Adrenal gland (tissue), 5 donors: Measurements from ENCODE around the gene SEMA6C.

Experiments
- POLR2A ChIP-seq, 2 donors: fragments of 450-650 bp; IDR thresholded peaks; one replicate each; pipeline ENCODE4 v1.6.1; 2017; ENCODE audit warnings: antibody characterized with exemption in 2 of 2, mild to moderate bottlenecking in 2 of 2, moderate library complexity in 1 of 2
- TF ChIP-seq, protein P1 (sequence below), 6 experiments: fragments of 450-650 bp in 4 of 6; fragments of 200-600 bp in 2 of 6; sonication (generic) in 1 of 6; IDR thresholded peaks; 1 replicate in 5 of 6; 2 replicates in 1 of 6; pipeline versions ENCODE4 v1.5.1 to v1.8.0; 2016 to 2021; ENCODE audit warnings: antibody characterized with exemption in 6 of 6, mild to moderate bottlenecking in 2 of 6, moderate library complexity in 1 of 6
- donor health status: DM: no; HTN: no; CAD: no.

- TF ChIP-seq POLR2A (IDR thresholded peaks at IDR 0.05) = no peak
- TF ChIP-seq, protein P1, sequence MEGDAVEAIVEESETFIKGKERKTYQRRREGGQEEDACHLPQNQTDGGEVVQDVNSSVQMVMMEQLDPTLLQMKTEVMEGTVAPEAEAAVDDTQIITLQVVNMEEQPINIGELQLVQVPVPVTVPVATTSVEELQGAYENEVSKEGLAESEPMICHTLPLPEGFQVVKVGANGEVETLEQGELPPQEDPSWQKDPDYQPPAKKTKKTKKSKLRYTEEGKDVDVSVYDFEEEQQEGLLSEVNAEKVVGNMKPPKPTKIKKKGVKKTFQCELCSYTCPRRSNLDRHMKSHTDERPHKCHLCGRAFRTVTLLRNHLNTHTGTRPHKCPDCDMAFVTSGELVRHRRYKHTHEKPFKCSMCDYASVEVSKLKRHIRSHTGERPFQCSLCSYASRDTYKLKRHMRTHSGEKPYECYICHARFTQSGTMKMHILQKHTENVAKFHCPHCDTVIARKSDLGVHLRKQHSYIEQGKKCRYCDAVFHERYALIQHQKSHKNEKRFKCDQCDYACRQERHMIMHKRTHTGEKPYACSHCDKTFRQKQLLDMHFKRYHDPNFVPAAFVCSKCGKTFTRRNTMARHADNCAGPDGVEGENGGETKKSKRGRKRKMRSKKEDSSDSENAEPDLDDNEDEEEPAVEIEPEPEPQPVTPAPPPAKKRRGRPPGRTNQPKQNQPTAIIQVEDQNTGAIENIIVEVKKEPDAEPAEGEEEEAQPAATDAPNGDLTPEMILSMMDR (IDR thresholded peaks at IDR 0.05) = no peak
Observed at GRCh38 chr1:151171190-151171589, 24.8 kb upstream of the SEMA6C start.
